Neural cell (in vitro differentiated cells): ENCODE data around the gene RELL2.

Experiments used
- CTCF ChIP-seq: fragments of 450-650 bp; IDR thresholded peaks from 2 replicates; pipeline ENCODE4 v1.5.1; 2014; ENCODE audit warnings: antibody characterized with exemption, mild to moderate bottlenecking, moderate library complexity; ENCODE audit not compliant: poor library complexity, severe bottlenecking
- EP300 ChIP-seq: fragments of 450-650 bp; conservative IDR thresholded peaks from 2 replicates; pipeline ENCODE4 v1.6.1; 2014; ENCODE audit warnings: antibody characterized with exemption, mild to moderate bottlenecking, moderate library complexity; ENCODE audit not compliant: poor library complexity, severe bottlenecking
- EZH2 ChIP-seq: fragments of 200-600, 300-800 bp; shearing (Covaris generic), sonication (generic); IDR thresholded peaks from 2 replicates; pipeline ENCODE4 v1.6.1; 2014; ENCODE audit warnings: antibody characterized with exemption, low read length, borderline replicate concordance, mild to moderate bottlenecking; ENCODE audit not compliant: insufficient read depth, poor library complexity, severe bottlenecking
- MXI1 ChIP-seq: fragments of 450-650 bp; conservative IDR thresholded peaks from 2 replicates; pipeline ENCODE4 v1.6.1; 2014; ENCODE audit warnings: antibody characterized with exemption, mild to moderate bottlenecking; ENCODE audit not compliant: poor library complexity, severe bottlenecking
- RAD21 ChIP-seq: fragments of 450-650 bp; conservative IDR thresholded peaks from 2 replicates; pipeline ENCODE4 v1.6.1; 2014; ENCODE audit warnings: antibody characterized with exemption, mild to moderate bottlenecking, moderate library complexity
- TAF1 ChIP-seq: IDR thresholded peaks from 2 replicates; pipeline ENCODE4 v1.6.1; 2012; ENCODE audit warnings: low read depth

DNA sequence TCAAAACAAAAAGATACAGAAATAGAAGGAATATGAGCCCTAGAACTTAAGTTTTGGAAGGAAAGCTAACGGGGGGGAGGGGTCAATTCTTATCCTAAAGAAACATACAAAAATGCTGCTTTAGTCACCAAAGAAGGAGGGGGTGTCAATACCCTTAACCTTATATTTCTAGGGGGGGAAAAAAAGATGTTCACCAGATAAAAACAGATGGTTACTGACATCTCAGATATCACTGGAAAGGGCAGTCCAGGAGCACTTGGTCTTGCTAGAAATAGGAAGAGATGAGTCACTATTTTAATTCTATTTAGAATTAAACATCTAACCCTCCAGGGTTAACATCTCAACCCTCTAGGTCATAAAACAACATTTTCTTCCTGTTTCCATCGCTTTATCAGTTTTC lies 19.7 kb upstream of the RELL2 start:
- TF ChIP-seq CTCF (no peak), EZH2 (no peak), TAF1 (no peak), RAD21 (no peak), EP300 (no peak), MXI1 (no peak)
